Psoas muscle (tissue), 8 donors: ENCODE results near the gene AK9. TPM values are rescaled to one million over a fixed set of nuclear protein-coding genes. Genes with fewer than 3 reads are reported as not detected.

Experiments used
- ATAC-seq, 4 donors: fragments of 200-7000 bp; cut with Tn5 transposase; one replicate each; pipeline ENCODE4 v1.9.1; 2020; ENCODE audit warnings: moderate library complexity in 3 of 4, mild to moderate bottlenecking in 2 of 4
- DNase-seq, 2 donors: peaks; one replicate each; pipeline ENCODE4 v3.0.0-alpha.2; 2020
- H3K27ac ChIP-seq: fragments of 200-600 bp; one replicate; pipeline ENCODE4 v1.8.0; 2022
- H3K27me3 ChIP-seq, 3 donors: fragments of 200-600 bp in 1 of 3; one replicate each; pipeline versions ENCODE4 v1.6.1 to v1.8.0; 2013 to 2022; ENCODE audit warnings: low read length in 2 of 3, mild to moderate bottlenecking in 2 of 3, moderate library complexity in 1 of 3; ENCODE audit not compliant: insufficient read depth in 3 of 3
- H3K36me3 ChIP-seq, 2 donors: fragments of 200-600 bp in 1 of 2; one replicate each; pipeline versions ENCODE4 v1.6.1 to v1.8.0; 2013 to 2022; ENCODE audit warnings: low read depth in 1 of 2, mild to moderate bottlenecking in 1 of 2, moderate library complexity in 1 of 2; ENCODE audit not compliant: insufficient read depth in 1 of 2
- H3K4me1 ChIP-seq: fragments of 200-600 bp; one replicate; pipeline ENCODE4 v1.8.0; 2022
- H3K4me3 ChIP-seq: fragments of 200-600 bp; one replicate; pipeline ENCODE4 v1.8.0; 2022; ENCODE audit warnings: mild to moderate bottlenecking
- H3K9me3 ChIP-seq: fragments of 200-600 bp; one replicate; pipeline ENCODE4 v1.8.0; 2022
- WGBS, 3 donors: extraction: QIAGEN DNeasy Blood & Tissue Kit; methylation state at CpG; one replicate each; pipeline versions ENCODE4 v1.1.6 to v1.1.7; 2013; 5-methylcytosine and 5-hydroxymethylcytosine counted together
- intact Hi-C, 2 donors: fragments of 100-400 bp; cut with DNase I; formaldehyde crosslinking; loops; one replicate each; pipeline versions ENCODE4 v1.11.0 to v1.14.2; 2022
- polyA plus RNA-seq, 3 donors: library from polyadenylated mRNA; stranded (reverse); fragments of 200-250 nt; gene quantifications; one replicate each; pipeline ENCODE4 v1.2.3, GENCODE V29; 2013
- total RNA-seq, 4 donors: library from RNA; stranded (reverse); fragmentation: NEBNext Ultra II Directional in 2 of 4; extraction: Animal tissue kit (Norgen Biotek cat#: 25700) in 2 of 4; gene quantifications; one replicate each; pipeline versions ENCODE4 v1.2.1 to v1.2.4, GENCODE V29; 2021 to 2023
- TF ChIP-seq, protein P1 (sequence below): fragments of 200-600 bp; IDR thresholded peaks from one replicate; pipeline ENCODE4 v1.8.0; 2022; ENCODE audit warnings: antibody characterized with exemption
- donor health status: healthy with polysubstance abuse.
- donor health status: DM: no; HTN: no; CAD: no; lungs with moderate emphysema.
- donor health status: Bipolar disorder and iron deficiency.
- donor health status: healthy.
- donor health status: DM: yes; HTN: yes; CAD: no.
- donor health status: DM: no; HTN: no; CAD: no.
- donor health status: DM: no; HTN: no; CAD: no.
- donor health status: DM: yes; HTN: yes; CAD: no.

Gene AK9
- total and polyA plus RNA-seq, 7 donors: 2.0 to 7.4 (median 5.3) TPM

DNA sequence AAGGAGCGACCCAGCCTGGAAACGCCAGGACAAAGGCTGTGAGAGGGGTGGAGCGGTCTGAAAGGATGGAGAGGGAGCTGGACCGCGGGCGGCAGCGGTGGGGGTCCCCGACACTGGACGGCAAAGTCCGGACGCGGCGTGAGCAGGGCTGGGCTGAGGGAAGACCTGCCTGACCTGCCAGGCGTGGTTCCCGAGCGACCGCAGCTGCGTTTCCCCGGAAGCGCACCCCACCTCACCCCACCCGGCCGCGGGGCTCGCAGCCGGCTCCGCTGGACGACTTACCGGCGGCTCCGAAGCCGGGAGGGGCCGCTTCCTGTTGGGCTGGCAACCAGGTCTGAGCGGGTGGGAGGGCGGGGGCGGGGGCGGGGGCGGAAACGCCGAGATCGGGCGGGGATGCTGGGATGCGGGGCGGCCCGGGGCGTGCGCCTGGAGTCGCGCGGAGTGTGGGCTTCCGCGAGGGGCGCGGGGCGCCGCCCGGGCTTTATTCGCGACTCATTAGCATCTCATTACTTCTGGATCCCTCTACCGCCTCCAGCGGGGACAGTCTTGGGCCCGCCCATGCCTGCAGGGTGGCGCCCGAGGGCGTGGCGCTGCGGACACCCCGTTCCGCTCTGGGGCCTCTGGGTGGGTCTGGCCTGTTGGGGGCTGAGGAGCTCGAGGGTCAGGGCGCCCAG, 235.4 kb downstream of the AK9 start, which contains the start of gene MICAL1:
Gene MICAL1, minus strand, starts transcription at position 336 of the 674 bp plus-strand sequence. CDS start 1,576 bp downstream, outside the sequence.
- peaks cover 25% of the 10 kb centered on the region for H3K4me1 ChIP-seq
- ATAC-seq: peak; percentile 70 to 79 (median 78)
- intact Hi-C loops: no loop called here
- no peaks in the 10 kb centered on the region for H3K27me3 ChIP-seq
- no peaks in the 10 kb centered on the region for H3K9me3 ChIP-seq
- peak within 1 kb of the TSS; percentile 83 for H3K27ac ChIP-seq
- peak; percentile 76 to 85 for DNase-seq
- H3K4me3 ChIP-seq: peak within 1 kb of the TSS; percentile 93
- TF ChIP-seq, protein P1, sequence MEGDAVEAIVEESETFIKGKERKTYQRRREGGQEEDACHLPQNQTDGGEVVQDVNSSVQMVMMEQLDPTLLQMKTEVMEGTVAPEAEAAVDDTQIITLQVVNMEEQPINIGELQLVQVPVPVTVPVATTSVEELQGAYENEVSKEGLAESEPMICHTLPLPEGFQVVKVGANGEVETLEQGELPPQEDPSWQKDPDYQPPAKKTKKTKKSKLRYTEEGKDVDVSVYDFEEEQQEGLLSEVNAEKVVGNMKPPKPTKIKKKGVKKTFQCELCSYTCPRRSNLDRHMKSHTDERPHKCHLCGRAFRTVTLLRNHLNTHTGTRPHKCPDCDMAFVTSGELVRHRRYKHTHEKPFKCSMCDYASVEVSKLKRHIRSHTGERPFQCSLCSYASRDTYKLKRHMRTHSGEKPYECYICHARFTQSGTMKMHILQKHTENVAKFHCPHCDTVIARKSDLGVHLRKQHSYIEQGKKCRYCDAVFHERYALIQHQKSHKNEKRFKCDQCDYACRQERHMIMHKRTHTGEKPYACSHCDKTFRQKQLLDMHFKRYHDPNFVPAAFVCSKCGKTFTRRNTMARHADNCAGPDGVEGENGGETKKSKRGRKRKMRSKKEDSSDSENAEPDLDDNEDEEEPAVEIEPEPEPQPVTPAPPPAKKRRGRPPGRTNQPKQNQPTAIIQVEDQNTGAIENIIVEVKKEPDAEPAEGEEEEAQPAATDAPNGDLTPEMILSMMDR: peak; percentile 35
- WGBS, 3 donors: 0 to 1% (median 0%) methylated on average over 22 to 70 of the region's 70 CpGs
- no peaks in the 10 kb centered on the region for H3K36me3 ChIP-seq

DNA sequence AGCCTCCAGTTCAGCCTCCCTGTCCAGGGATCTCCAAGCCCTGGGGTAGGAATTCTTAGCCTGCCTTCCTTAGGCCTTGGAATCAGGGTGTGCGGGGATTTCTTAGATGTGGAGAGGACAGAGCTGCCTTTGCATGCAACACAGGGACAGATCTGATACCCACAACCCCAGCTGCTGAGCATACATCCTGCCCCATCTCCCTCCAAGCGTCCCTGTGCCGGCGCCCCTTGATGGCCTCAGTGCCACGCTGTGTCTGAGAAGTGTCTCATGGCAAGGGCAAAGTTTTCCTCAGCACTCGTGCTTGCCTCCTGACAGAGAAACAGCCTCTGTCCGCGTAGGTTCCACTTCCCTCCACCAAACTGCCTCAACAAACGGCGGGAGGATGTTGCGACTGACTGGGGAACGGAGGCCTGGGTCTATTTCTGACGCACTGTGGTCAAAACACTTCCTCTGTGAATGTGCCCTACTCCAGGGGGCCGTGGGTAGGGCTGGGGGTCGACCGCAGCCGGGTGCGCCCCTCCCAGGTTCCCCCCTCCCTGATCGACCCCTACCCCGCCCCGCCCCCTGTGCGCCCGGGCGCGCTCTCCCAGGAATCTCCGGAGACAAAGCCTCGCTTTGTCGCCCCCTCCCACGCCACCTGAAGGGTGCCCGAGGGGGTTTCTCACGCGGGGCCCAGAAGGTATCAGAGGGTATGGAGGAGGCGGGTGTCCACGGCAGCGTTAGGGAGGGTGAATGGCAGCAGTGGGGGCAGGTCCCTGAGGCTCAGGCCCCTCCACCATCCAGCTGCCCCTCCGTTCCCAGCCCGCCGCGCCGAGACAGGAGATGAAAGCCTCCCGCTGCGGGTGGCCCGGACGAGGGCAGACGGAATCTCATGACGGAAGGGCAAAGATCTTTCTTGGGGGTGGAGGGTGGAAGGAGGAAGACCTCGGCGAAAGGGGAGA, 236.2 kb downstream of the AK9 start:
- DNase-seq: peak in 1 of 2 donors; percentile 66
- Histone ChIP-seq H3K36me3 (no peaks in the 10 kb centered on the region), H3K4me3 (peak overlapping the region; percentile 93), H3K27me3 (no peaks in the 10 kb centered on the region), H3K4me1 (peaks cover 25% of the 10 kb centered on the region), H3K9me3 (no peaks in the 10 kb centered on the region), H3K27ac (peak overlapping the region; percentile 61)
- 9 to 17% (median 16%) methylated on average over 45 to 48 of the region's 48 CpGs for WGBS, 3 donors
- intact Hi-C loops: no loop called here
- ATAC-seq: peak in 2 of 4 donors; percentile 1 to 15
- TF ChIP-seq, protein P1: no peak

DNA sequence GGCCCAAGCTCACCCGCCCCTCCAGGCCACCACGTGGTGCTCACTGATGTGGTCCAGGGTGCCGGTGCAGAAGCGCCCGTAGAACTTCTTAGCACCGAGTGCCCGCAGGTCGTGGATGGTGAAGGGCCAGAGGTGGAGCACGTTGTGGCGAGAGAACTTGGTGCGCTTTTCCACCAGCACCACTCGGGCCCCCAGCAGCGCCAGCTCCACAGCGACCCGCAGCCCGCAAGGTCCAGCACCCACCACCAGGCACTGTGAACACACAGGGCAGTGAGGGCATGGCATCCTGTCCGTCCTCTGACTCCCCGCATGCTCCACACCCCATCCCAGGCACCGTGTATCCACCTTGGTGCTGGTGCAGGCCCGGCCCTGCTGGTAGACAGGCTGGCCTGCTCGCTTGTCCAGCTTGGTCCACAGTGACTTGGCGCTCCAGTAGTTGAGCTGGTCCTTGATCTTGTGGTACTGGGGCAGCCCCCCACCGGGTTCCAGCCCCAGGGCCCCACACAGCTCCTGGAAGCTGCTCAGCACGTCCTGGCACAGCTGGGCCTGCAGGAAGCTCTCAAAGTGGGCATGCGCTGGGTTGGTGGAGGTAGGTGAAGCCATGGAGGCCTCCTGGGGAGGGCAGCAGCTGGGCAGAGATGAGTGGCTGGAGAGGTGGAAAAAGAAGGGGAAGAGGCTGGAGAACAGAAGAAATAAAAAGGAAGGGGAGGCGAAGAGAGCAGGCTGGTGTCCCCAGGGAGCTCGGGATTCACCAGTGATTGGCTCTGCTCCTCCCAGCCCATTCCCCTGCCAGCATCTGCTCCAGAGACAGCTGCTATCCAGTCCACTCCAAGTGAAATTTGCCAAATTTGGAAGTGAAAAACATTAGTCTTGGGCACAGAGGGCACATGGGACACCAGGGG, 237.2 kb downstream of the AK9 start:
- intact Hi-C loops: no loop called here
- ATAC-seq: no peak
- Histone ChIP-seq H3K36me3 (no peaks in the 10 kb centered on the region), H3K4me3 (peak overlapping the region; percentile 93), H3K9me3 (no peaks in the 10 kb centered on the region), H3K27me3 (no peaks in the 10 kb centered on the region), H3K4me1 (peaks cover 25% of the 10 kb centered on the region), H3K27ac (peak overlapping the region; percentile 61)
- TF ChIP-seq, protein P1: no peak
- WGBS, 3 donors: 67 to 88% (median 78%) methylated on average over 27 of the region's 27 CpGs
- DNase-seq: peak; percentile 45 to 73

DNA sequence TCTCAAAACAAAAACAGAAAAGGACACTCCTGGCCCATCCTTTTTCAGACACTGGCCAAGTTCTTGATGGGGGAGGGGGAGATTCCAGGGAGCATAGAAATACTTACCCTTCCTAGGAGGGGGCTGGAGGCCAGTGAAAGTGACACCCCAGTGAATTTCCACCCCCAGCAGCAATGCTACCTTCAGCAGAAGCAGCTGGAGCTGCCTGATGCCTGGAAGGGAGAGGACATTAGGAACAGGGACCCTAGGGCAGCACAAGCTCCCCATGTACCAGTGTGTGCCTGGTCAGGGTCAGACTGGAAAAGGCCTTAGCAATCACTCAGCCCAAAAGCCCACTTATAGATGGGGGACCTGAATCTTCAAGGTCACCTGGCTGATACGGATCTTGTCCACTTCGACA, 237.8 kb downstream of the AK9 start:
- Histone ChIP-seq H3K27me3 (no peaks in the 10 kb centered on the region), H3K36me3 (no peaks in the 10 kb centered on the region), H3K4me1 (peaks cover 20% of the 10 kb centered on the region), H3K9me3 (no peaks in the 10 kb centered on the region), H3K27ac (no peak overlapping the region), H3K4me3 (no peak overlapping the region)
- ATAC-seq (no peak), DNase-seq (no peak)
- TF ChIP-seq, protein P1: no peak
- WGBS, 3 donors: 70 to 93% (median 77%) methylated on average over 2 of the region's 2 CpGs
- intact Hi-C loops: no loop called here
